Progenitor cell of endocrine pancreas (in vitro differentiated cells): Measurements from ENCODE around the gene CCDC141. TPM values are rescaled to one million over a fixed set of nuclear protein-coding genes. Genes with fewer than 3 reads are reported as not detected.

ENCODE experiments used
- DNase-seq: peaks from one replicate; pipeline ENCODE4 v3.0.0; 2021; ENCODE audit warnings: low spot score; ENCODE audit not compliant: unreplicated experiment
- H3K27ac Mint-ChIP-seq: 2 replicates; pipeline ENCODE4 v1.8.0; 2021; ENCODE audit warnings: mild to moderate bottlenecking, moderate library complexity, mixed read lengths
- H3K27me3 Mint-ChIP-seq: 2 replicates; pipeline ENCODE4 v1.8.0; 2021; ENCODE audit warnings: mixed read lengths
- H3K36me3 Mint-ChIP-seq: 2 replicates; pipeline ENCODE4 v1.8.0; 2022; ENCODE audit warnings: mixed read lengths; ENCODE audit not compliant: insufficient read depth
- H3K4me1 Mint-ChIP-seq: 2 replicates; pipeline ENCODE4 v1.8.0; 2021; ENCODE audit warnings: low read depth, mixed read lengths
- H3K4me3 Mint-ChIP-seq: 2 replicates; pipeline ENCODE4 v1.8.0; 2021; ENCODE audit warnings: low read depth, mild to moderate bottlenecking, moderate library complexity, mixed read lengths
- H3K9me3 Mint-ChIP-seq: 2 replicates; pipeline ENCODE4 v1.8.0; 2021; ENCODE audit warnings: low read depth, mixed read lengths
- total RNA-seq: library from RNA; stranded (reverse); gene quantifications from 2 replicates; pipeline ENCODE4 v1.2.1, GENCODE V29; 2021
- TF ChIP-seq, protein P1 (sequence below): fragments of 200-600 bp; sonication (generic); IDR thresholded peaks from one replicate; pipeline ENCODE4 v1.5.0; 2021; ENCODE audit warnings: antibody characterized with exemption, mild to moderate bottlenecking; ENCODE audit not compliant: unreplicated experiment

CCDC141 gene
- total RNA-seq, 1 donor from 2014 or later: 14.8 TPM

- Mint-ChIP-seq H3K9me3 (no peaks in the 10 kb centered on the region), H3K27ac (no peak overlapping the region), H3K4me1 (peaks cover 5% of the 10 kb centered on the region), H3K4me3 (no peak overlapping the region), H3K36me3 (peaks cover 3% of the 10 kb centered on the region), H3K27me3 (no peaks in the 10 kb centered on the region)
- no peak for DNase-seq
- TF ChIP-seq, protein P1, sequence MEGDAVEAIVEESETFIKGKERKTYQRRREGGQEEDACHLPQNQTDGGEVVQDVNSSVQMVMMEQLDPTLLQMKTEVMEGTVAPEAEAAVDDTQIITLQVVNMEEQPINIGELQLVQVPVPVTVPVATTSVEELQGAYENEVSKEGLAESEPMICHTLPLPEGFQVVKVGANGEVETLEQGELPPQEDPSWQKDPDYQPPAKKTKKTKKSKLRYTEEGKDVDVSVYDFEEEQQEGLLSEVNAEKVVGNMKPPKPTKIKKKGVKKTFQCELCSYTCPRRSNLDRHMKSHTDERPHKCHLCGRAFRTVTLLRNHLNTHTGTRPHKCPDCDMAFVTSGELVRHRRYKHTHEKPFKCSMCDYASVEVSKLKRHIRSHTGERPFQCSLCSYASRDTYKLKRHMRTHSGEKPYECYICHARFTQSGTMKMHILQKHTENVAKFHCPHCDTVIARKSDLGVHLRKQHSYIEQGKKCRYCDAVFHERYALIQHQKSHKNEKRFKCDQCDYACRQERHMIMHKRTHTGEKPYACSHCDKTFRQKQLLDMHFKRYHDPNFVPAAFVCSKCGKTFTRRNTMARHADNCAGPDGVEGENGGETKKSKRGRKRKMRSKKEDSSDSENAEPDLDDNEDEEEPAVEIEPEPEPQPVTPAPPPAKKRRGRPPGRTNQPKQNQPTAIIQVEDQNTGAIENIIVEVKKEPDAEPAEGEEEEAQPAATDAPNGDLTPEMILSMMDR: no peak
Observed at GRCh38 chr2:178859730-178860129, 190.2 kb downstream of the CCDC141 start.

DNA sequence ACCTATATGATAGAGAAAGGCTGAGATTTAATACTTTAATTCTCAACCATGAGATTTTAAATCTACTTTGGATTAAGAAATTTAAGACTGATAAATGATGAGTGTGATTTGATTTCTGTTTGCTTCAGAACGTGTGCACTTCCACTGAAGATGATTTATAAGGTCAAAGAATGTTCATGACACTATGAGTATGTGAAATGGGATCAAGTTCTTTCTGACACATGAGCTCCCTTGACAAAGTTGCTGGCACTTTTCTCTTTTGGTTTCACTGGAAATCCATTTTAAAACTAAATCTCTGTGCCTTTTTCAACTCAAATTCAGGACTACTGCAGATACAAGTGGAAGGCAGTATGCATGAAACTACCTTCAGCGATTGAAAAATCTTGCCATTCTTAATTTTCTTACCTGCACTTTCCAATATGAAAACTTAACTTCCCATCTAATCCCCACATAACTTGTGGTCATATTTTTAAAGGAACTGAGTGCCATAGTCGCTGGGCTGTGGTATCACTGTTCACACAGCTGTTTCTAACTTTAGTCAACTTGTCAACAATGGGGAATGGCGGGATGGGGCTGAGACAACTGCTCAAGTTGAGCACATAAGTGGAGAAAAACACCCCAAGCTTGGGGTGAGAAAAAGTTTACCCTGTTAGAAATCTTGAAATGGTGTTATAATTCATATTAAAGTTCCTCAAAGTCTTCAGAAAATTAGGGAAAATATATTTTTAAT lies 190.9 kb downstream of the CCDC141 start:
- no peak overlapping the region for H3K27ac Mint-ChIP-seq
- H3K4me1 Mint-ChIP-seq: peaks cover 5% of the 10 kb centered on the region
- H3K27me3 Mint-ChIP-seq: no peaks in the 10 kb centered on the region
- no peak overlapping the region for H3K4me3 Mint-ChIP-seq
- peaks cover 1% of the 10 kb centered on the region for H3K36me3 Mint-ChIP-seq
- no peak for DNase-seq
- no peaks in the 10 kb centered on the region for H3K9me3 Mint-ChIP-seq
- TF ChIP-seq, protein P1: no peak

GRCh38 chr2:178855151-178855550 lies 194.8 kb downstream of the CCDC141 start:
- Mint-ChIP-seq H3K4me1 (peaks cover 9% of the 10 kb centered on the region), H3K27me3 (no peaks in the 10 kb centered on the region), H3K36me3 (peaks cover 3% of the 10 kb centered on the region), H3K27ac (no peak overlapping the region), H3K9me3 (no peaks in the 10 kb centered on the region), H3K4me3 (no peak overlapping the region)
- TF ChIP-seq, protein P1: no peak
- no peak for DNase-seq

DNA sequence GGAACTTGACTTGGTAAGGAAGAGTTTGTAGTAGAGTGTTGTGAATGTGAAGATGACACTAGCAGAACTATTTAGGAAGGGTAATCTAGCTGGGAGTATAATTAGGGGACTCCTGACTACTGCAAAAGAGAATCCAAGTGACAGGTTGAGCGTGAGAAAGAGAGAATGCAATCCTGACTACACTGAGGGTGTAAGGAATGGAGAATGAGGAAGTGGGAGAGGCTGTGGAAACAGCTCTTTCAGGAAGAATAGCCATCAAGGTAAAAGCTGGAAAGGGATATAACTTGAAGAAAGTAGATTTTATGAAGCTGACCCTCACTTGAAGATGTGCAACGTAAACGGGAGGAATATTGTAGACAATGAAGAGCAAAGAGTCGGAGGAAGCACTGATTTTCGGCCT lies 201.6 kb downstream of the CCDC141 start:
- H3K4me1 Mint-ChIP-seq: peaks cover 4% of the 10 kb centered on the region
- DNase-seq: no peak
- H3K36me3 Mint-ChIP-seq: peaks cover 12% of the 10 kb centered on the region
- no peak overlapping the region for H3K4me3 Mint-ChIP-seq
- no peaks in the 10 kb centered on the region for H3K9me3 Mint-ChIP-seq
- H3K27me3 Mint-ChIP-seq: no peaks in the 10 kb centered on the region
- TF ChIP-seq, protein P1: no peak
- no peak overlapping the region for H3K27ac Mint-ChIP-seq

DNA sequence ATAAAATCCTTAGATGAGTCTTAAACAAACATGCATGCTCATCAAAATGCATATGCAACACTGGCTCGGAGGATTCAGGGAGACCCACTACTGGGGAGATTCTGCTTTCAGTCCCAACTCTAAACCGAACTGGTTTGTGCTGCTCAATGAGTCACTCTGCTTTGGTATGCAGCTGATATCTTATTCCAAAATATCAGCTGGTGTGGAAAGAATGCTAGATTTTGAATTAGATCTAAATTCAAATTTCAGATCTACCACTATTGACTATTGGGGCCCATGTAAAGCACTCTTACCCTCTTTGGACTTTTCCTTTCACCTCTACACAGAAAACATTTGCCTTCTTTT lies 203.5 kb downstream of the CCDC141 start:
- no peak for DNase-seq
- peaks cover 12% of the 10 kb centered on the region for H3K36me3 Mint-ChIP-seq
- H3K27ac Mint-ChIP-seq: no peak overlapping the region
- no peak overlapping the region for H3K4me3 Mint-ChIP-seq
- TF ChIP-seq, protein P1: no peak
- no peaks in the 10 kb centered on the region for H3K4me1 Mint-ChIP-seq
- H3K9me3 Mint-ChIP-seq: no peaks in the 10 kb centered on the region
- H3K27me3 Mint-ChIP-seq: no peaks in the 10 kb centered on the region
